IMR-90 (cell line): ENCODE data around the gene FALEC. TPM values are rescaled to one million over a fixed set of nuclear protein-coding genes. Genes with fewer than 3 reads are reported as not detected.

Source experiments
- ATAC-seq: fragments of 200-7000 bp; cut with Tn5 transposase; 2 replicates; pipeline ENCODE4 v1.9.1; 2020; ENCODE audit warnings: low read depth, mild to moderate bottlenecking, moderate library complexity
- BruUV-seq: library from RNA; stranded (reverse); fragments of 400-500 nt; replicated peaks from 2 replicates; lab custom pipeline; 2021; lab: Mats Ljungman, UMichigan
- CTCF ChIA-PET: fragments of 300-600 bp; formaldehyde crosslinking; extraction: SDS; loops from one replicate; lab custom pipeline; 2021; ENCODE audit warnings: antibody characterized with exemption; lab: Yijun Ruan, JAX
- POLR2A ChIA-PET: fragments of 300-600 bp; sonication (Branson Sonifier 250); formaldehyde crosslinking; loops from one replicate; lab custom pipeline; 2022; ENCODE audit warnings: antibody characterized with exemption; ENCODE audit not compliant: unreplicated experiment; lab: Charles Lee
- DNase-seq: peaks from one replicate; pipeline ENCODE4 v3.0.0; 2013
- H2AFZ ChIP-seq: replicated peaks from 2 replicates; pipeline ENCODE3; 2013; ENCODE audit warnings: low read length, mild to moderate bottlenecking; ENCODE audit not compliant: poor library complexity
- H2AK5ac ChIP-seq: 2 replicates; pipeline ENCODE4 v1.6.1; 2013; ENCODE audit warnings: low read depth, low read length, inconsistent platforms
- H2AK9ac ChIP-seq: replicated peaks from 2 replicates; pipeline ENCODE3; 2013; ENCODE audit warnings: mild to moderate bottlenecking, low read depth, low read length, moderate library complexity; ENCODE audit not compliant: poor library complexity
- H2BK120ac ChIP-seq: 2 replicates; pipeline ENCODE4 v1.6.1; 2013; ENCODE audit warnings: low read depth, low read length, inconsistent platforms
- H2BK15ac ChIP-seq: 3 replicates; pipeline ENCODE4 v1.6.1; 2013; ENCODE audit warnings: low read depth, low read length, inconsistent platforms
- H2BK20ac ChIP-seq: 2 replicates; pipeline ENCODE4 v1.6.1; 2013; ENCODE audit warnings: low read depth, mild to moderate bottlenecking, inconsistent platforms, low read length, moderate library complexity
- H2BK5ac ChIP-seq: 2 replicates; pipeline ENCODE4 v1.6.1; 2013; ENCODE audit warnings: mild to moderate bottlenecking, low read depth, low read length, inconsistent platforms; ENCODE audit not compliant: poor library complexity, severe bottlenecking
- H3K14ac ChIP-seq: replicated peaks from 2 replicates; pipeline ENCODE4 v1.6.1; 2013; ENCODE audit warnings: low read depth, low read length, inconsistent platforms
- H3K18ac ChIP-seq: 2 replicates; pipeline ENCODE4 v1.6.1; 2013; ENCODE audit warnings: low read depth, low read length, control low read depth
- H3K23ac ChIP-seq: 2 replicates; pipeline ENCODE4 v1.6.1; 2013; ENCODE audit warnings: low read depth, low read length, inconsistent platforms
- H3K27ac ChIP-seq: 2 replicates; pipeline ENCODE4 v1.5.1; 2013; ENCODE audit warnings: mild to moderate bottlenecking, control low read depth, low read length; ENCODE audit not compliant: insufficient read depth
- H3K27me3 ChIP-seq: 2 replicates; pipeline ENCODE4 v1.6.1; 2013; ENCODE audit warnings: low read length; ENCODE audit not compliant: control insufficient read depth, insufficient read depth
- H3K36me3 ChIP-seq: 2 replicates; pipeline ENCODE4 v1.6.1; 2013; ENCODE audit warnings: low read length, mixed read lengths; ENCODE audit not compliant: control insufficient read depth, insufficient read depth
- H3K4ac ChIP-seq: 2 replicates; pipeline ENCODE4 v1.6.1; 2013; ENCODE audit warnings: low read depth, low read length, inconsistent platforms
- H3K4me1 ChIP-seq: 2 replicates; pipeline ENCODE4 v1.6.1; 2013; ENCODE audit warnings: low read length, mixed read lengths; ENCODE audit not compliant: control insufficient read depth, insufficient read depth
- H3K4me2 ChIP-seq: 2 replicates; pipeline ENCODE4 v1.6.1; 2013; ENCODE audit warnings: low read depth, mild to moderate bottlenecking, control low read depth, low read length, moderate library complexity
- H3K4me3 ChIP-seq: 2 replicates; pipeline ENCODE4 v1.5.1; 2013; ENCODE audit warnings: low read depth, mild to moderate bottlenecking, control low read depth, low read length, moderate library complexity; ENCODE audit not compliant: insufficient read depth
- H3K56ac ChIP-seq: 2 replicates; pipeline ENCODE4 v1.6.1; 2013; ENCODE audit warnings: low read length, inconsistent platforms; ENCODE audit not compliant: insufficient read depth; ENCODE audit errors: extremely low read depth
- H3K79me1 ChIP-seq, 2 experiments: 2 replicates each; pipeline ENCODE4 v1.6.1; 2013; ENCODE audit warnings: low read length in 2 of 2, inconsistent platforms in 1 of 2, low read depth in 1 of 2
- H3K9ac ChIP-seq: 2 replicates; pipeline ENCODE4 v1.6.1; 2013; ENCODE audit warnings: low read depth, low read length, control low read depth
- H3K9me1 ChIP-seq: 2 replicates; pipeline ENCODE4 v1.6.1; 2013; ENCODE audit warnings: low read length, inconsistent platforms; ENCODE audit not compliant: insufficient read depth
- H3K9me3 ChIP-seq: 2 replicates; pipeline ENCODE4 v1.6.1; 2013; ENCODE audit warnings: low read length; ENCODE audit not compliant: control insufficient read depth, insufficient read depth
- H4K20me1 ChIP-seq: 2 replicates; pipeline ENCODE4 v1.6.1; 2013; ENCODE audit warnings: low read length, inconsistent platforms; ENCODE audit not compliant: insufficient read depth
- H4K5ac ChIP-seq: 2 replicates; pipeline ENCODE4 v1.6.1; 2013; ENCODE audit warnings: mild to moderate bottlenecking, low read depth, low read length, control low read depth
- H4K8ac ChIP-seq, 2 experiments: 2 replicates each; pipeline ENCODE4 v1.6.1; 2013; ENCODE audit warnings: low read depth in 2 of 2, low read length in 2 of 2, control low read depth in 1 of 2, inconsistent platforms in 1 of 2
- H4K91ac ChIP-seq: 2 replicates; pipeline ENCODE4 v1.6.1; 2013; ENCODE audit warnings: low read depth, low read length, inconsistent platforms; ENCODE audit not compliant: insufficient read depth
- MAFK ChIP-seq: IDR thresholded peaks from 2 replicates; pipeline ENCODE4 v1.6.1; 2012; ENCODE audit warnings: low read depth, low read length, improper control_type of control experiment
- WGBS, 2 experiments: methylation state at CpG; one replicate each; pipeline versions ENCODE4 v1.1.5 to v1.1.7; 2013; ENCODE audit warnings: missing lambda C conversion rate in 2 of 2; ENCODE audit not compliant: insufficient read length in 1 of 2; ENCODE audit errors: extremely low coverage in 2 of 2; 5-methylcytosine and 5-hydroxymethylcytosine counted together
- dilution Hi-C: fragments of 300-500 bp; cut with HindIII; formaldehyde crosslinking; loops from one replicate; pipeline ENCODE4 v1.14.3; 2018; ENCODE audit warnings: low sequenced_read_pairs; ENCODE audit not compliant: unreplicated experiment
- in situ Hi-C: fragments of 300-500 bp; cut with MboI; formaldehyde crosslinking; loops from 3 replicates; pipeline ENCODE4 v1.14.3; 2019; ENCODE audit warnings: low sequenced_read_pairs, inconsistent platforms, mixed read lengths
- intact Hi-C: fragments of 100-400 bp; cut with micrococcal nuclease; formaldehyde crosslinking; loops from 2 replicates; pipeline ENCODE4 v1.10.0; 2022
- polyA plus RNA-seq, 3 experiments: library from polyadenylated mRNA; depleted of rRNA; stranded (reverse); fragments of >200 nt; gene quantifications; 2 replicates each; pipeline ENCODE4 v1.2.3, GENCODE V29; 2012; ENCODE audit warnings: low replicate concordance in 1 of 3
- total RNA-seq: library from RNA; depleted of rRNA; stranded (reverse); fragments of >200 nt; gene quantifications from 2 replicates; pipeline ENCODE4 v1.2.3, GENCODE V29; 2012

The FALEC gene
- total and polyA plus RNA-seq, 2 of the 4 experiments (the other 2 are of a cell fraction) = not detected

GRCh38 chr1:150567341-150567716 lies 51.8 kb downstream of the FALEC start:
- Histone ChIP-seq H2BK15ac (peak overlapping the region; percentile 55; the same call in 2 of the 3 replicates), H4K20me1 (peaks cover 61% of the 10 kb centered on the region), H2AK5ac (peak overlapping the region; percentile 93), H3K79me1 (peaks cover 17 to 76% of the 10 kb centered on the region in 2 experiments; a peak in 3 of 4 replicates), H3K9ac (peak overlapping the region; percentile 66), H2AFZ (peak overlapping the region; percentile 40), H3K4me3 (peak overlapping the region; percentile 3; the same call in 1 of the 2 replicates), H2BK20ac (peak overlapping the region; percentile 77), H3K23ac (peak overlapping the region; percentile 94), H4K5ac (peak overlapping the region; percentile 59), H3K4me1 (peaks cover 38% of the 10 kb centered on the region), H3K4me2 (peak overlapping the region; percentile 50), H3K9me1 (peaks cover 31% of the 10 kb centered on the region), H2BK120ac (peak overlapping the region; percentile 83), H3K14ac (peak overlapping the region; percentile 93), H3K9me3 (no peaks in the 10 kb centered on the region), H3K56ac (peak overlapping the region; percentile 75; the same call in 1 of the 2 replicates), H3K36me3 (peaks cover 8% of the 10 kb centered on the region), H4K8ac (peak overlapping the region; percentile 14 to 73; a peak in 2 of 4 replicates), H3K4ac (peak overlapping the region; percentile 86), H3K18ac (peak overlapping the region; percentile 83), H3K27me3 (no peaks in the 10 kb centered on the region), H2BK5ac (peak overlapping the region; percentile 70), H4K91ac (peak overlapping the region; percentile 45), H3K27ac (peak overlapping the region; percentile 89), H2AK9ac (peak overlapping the region; percentile 93)
- no CpG with 5 or more reads among the region's 3 CpGs for WGBS, 2 experiments
- ChIA-PET POLR2A (interaction anchor here (1.4 to 1.9 kb wide), 2 partner anchors 12 to 53 kb away, joined by 4 to 24 read pairs; partner anchors contain the start of gene MCL1), CTCF (interaction anchor here (0.6 to 1.1 kb wide), 2 partner anchors 53 to 429 kb away, joined by 3 read pairs; no protein-coding TSS in a partner anchor)
- no peak for ATAC-seq
- BruUV-seq = no TSS peak
- dilution Hi-C loops (no loop called here), in situ Hi-C loops (loop anchor here (10.0 kb wide), 1 partner anchor 237 kb away; the partner anchor contains the start of gene CTSK), intact Hi-C loops (loop anchor here (10.0 kb wide), 1 partner anchor 437 kb away; the partner anchor contains the start of genes MINDY1 and PRUNE1)
- DNase-seq = peak; percentile 40
- TF ChIP-seq MAFK = no peak
